ENCODE results near the gene MASP1. TPM values are rescaled to one million over a fixed set of nuclear protein-coding genes. Genes with fewer than 3 reads are reported as not detected.
A peak's percentile ranks its signal among the peaks of the same experiment; 100 is the strongest.

MASP1 gene
- 0.34 to 2.0 TPM (median 0.92 TPM) in 3 replicates for total RNA-seq
- long read RNA-seq, full-length matches to known transcripts = 1 of 2 reads
- long read RNA-seq, partial matches to known transcripts = 0 of 2 reads
- long read RNA-seq, other reads (novel, unspliced or antisense) = 1 of 2 reads

- Mint-ChIP-seq H3K4me3 (ENCODE audit: unreplicated experiment) (peak within 1 kb of the TSS; percentile 60), H3K9me3 (ENCODE audit: low read depth) (no peaks in the 10 kb centered on the region), H3K27ac (ENCODE audit: unreplicated experiment) (peak within 1 kb of the TSS; percentile 74), H3K36me3 (ENCODE audit: low read depth) (no peaks in the 10 kb centered on the region), H3K27me3 (ENCODE audit: low read depth) (peaks cover 5% of the 10 kb centered on the region), H3K4me1 (ENCODE audit: low read depth) (peaks cover 32% of the 10 kb centered on the region)
- DNase-seq (ENCODE audit: low spot score) = no peak
- no peak for TF ChIP-seq CTCF (IDR thresholded peaks at IDR 0.05)
Measured at GRCh38 chr3:187291512-187292132, at the start of gene MASP1. TSS of gene MASP1 (minus strand) at chr3:187291737. CDS start at chr3:187291632, 105 bp downstream.

- H3K4me3 Mint-ChIP-seq (ENCODE audit: unreplicated experiment) = no peak overlapping the region
- H3K27me3 Mint-ChIP-seq (ENCODE audit: low read depth) = no peaks in the 10 kb centered on the region
- peaks cover 2% of the 10 kb centered on the region for H3K36me3 Mint-ChIP-seq (ENCODE audit: low read depth)
- H3K27ac Mint-ChIP-seq (ENCODE audit: unreplicated experiment) = no peak overlapping the region
- TF ChIP-seq CTCF (IDR thresholded peaks at IDR 0.05) = no peak
- no peak for DNase-seq (ENCODE audit: low spot score)
- H3K4me1 Mint-ChIP-seq (ENCODE audit: low read depth) = peaks cover 27% of the 10 kb centered on the region
- no peaks in the 10 kb centered on the region for H3K9me3 Mint-ChIP-seq (ENCODE audit: low read depth)
Measured at GRCh38 chr3:187340578-187340977, 49.0 kb upstream of the MASP1 start.

- H3K4me1 Mint-ChIP-seq (ENCODE audit: low read depth) = no peaks in the 10 kb centered on the region
- H3K27me3 Mint-ChIP-seq (ENCODE audit: low read depth) = peaks cover 6% of the 10 kb centered on the region
- H3K27ac Mint-ChIP-seq (ENCODE audit: unreplicated experiment) = no peak overlapping the region
- H3K9me3 Mint-ChIP-seq (ENCODE audit: low read depth) = no peaks in the 10 kb centered on the region
- TF ChIP-seq CTCF (IDR thresholded peaks at IDR 0.05) = no peak
- H3K36me3 Mint-ChIP-seq (ENCODE audit: low read depth) = peaks cover 5% of the 10 kb centered on the region
- no peak for DNase-seq (ENCODE audit: low spot score)
- H3K4me3 Mint-ChIP-seq (ENCODE audit: unreplicated experiment) = no peak overlapping the region
Measured at GRCh38 chr3:187336322-187336721, 44.8 kb upstream of the MASP1 start.

- Mint-ChIP-seq H3K4me1 (ENCODE audit: low read depth) (no peaks in the 10 kb centered on the region), H3K4me3 (ENCODE audit: unreplicated experiment) (no peak overlapping the region), H3K9me3 (ENCODE audit: low read depth) (no peaks in the 10 kb centered on the region), H3K36me3 (ENCODE audit: low read depth) (peaks cover 5% of the 10 kb centered on the region), H3K27me3 (ENCODE audit: low read depth) (peaks cover 6% of the 10 kb centered on the region), H3K27ac (ENCODE audit: unreplicated experiment) (no peak overlapping the region)
- TF ChIP-seq CTCF (IDR thresholded peaks at IDR 0.05) = no peak
- no peak for DNase-seq (ENCODE audit: low spot score)
Measured at GRCh38 chr3:187334904-187335303, 43.4 kb upstream of the MASP1 start.

- DNase-seq (ENCODE audit: low spot score) = no peak
- H3K27ac Mint-ChIP-seq (ENCODE audit: unreplicated experiment) = no peak overlapping the region
- peaks cover 6% of the 10 kb centered on the region for H3K27me3 Mint-ChIP-seq (ENCODE audit: low read depth)
- no peak overlapping the region for H3K4me3 Mint-ChIP-seq (ENCODE audit: unreplicated experiment)
- H3K36me3 Mint-ChIP-seq (ENCODE audit: low read depth) = peaks cover 3% of the 10 kb centered on the region
- no peaks in the 10 kb centered on the region for H3K9me3 Mint-ChIP-seq (ENCODE audit: low read depth)
- TF ChIP-seq CTCF (IDR thresholded peaks at IDR 0.05) = no peak
- H3K4me1 Mint-ChIP-seq (ENCODE audit: low read depth) = no peaks in the 10 kb centered on the region
Measured at GRCh38 chr3:187328691-187329090, 37.2 kb upstream of the MASP1 start.
